IMR-90 (cell line): ENCODE results near the gene ZNF134. TPM values are rescaled to one million over a fixed set of nuclear protein-coding genes. Genes with fewer than 3 reads are reported as not detected.

ENCODE experiments used
- ATAC-seq: fragments of 200-7000 bp; cut with Tn5 transposase; 2 replicates; pipeline ENCODE4 v1.9.1; 2020; ENCODE audit warnings: low read depth, mild to moderate bottlenecking, moderate library complexity
- BruUV-seq: library from RNA; stranded (reverse); fragments of 400-500 nt; replicated peaks from 2 replicates; lab custom pipeline; 2021; lab: Mats Ljungman, UMichigan
- CTCF ChIA-PET: fragments of 300-600 bp; formaldehyde crosslinking; extraction: SDS; loops from one replicate; lab custom pipeline; 2021; ENCODE audit warnings: antibody characterized with exemption; lab: Yijun Ruan, JAX
- POLR2A ChIA-PET: fragments of 300-600 bp; sonication (Branson Sonifier 250); formaldehyde crosslinking; loops from one replicate; lab custom pipeline; 2022; ENCODE audit warnings: antibody characterized with exemption; ENCODE audit not compliant: unreplicated experiment; lab: Charles Lee
- DNase-seq: peaks from one replicate; pipeline ENCODE4 v3.0.0; 2013
- H2AFZ ChIP-seq: replicated peaks from 2 replicates; pipeline ENCODE3; 2013; ENCODE audit warnings: low read length, mild to moderate bottlenecking; ENCODE audit not compliant: poor library complexity
- H2AK5ac ChIP-seq: 2 replicates; pipeline ENCODE4 v1.6.1; 2013; ENCODE audit warnings: low read depth, low read length, inconsistent platforms
- H2AK9ac ChIP-seq: replicated peaks from 2 replicates; pipeline ENCODE3; 2013; ENCODE audit warnings: mild to moderate bottlenecking, low read depth, low read length, moderate library complexity; ENCODE audit not compliant: poor library complexity
- H2BK120ac ChIP-seq: 2 replicates; pipeline ENCODE4 v1.6.1; 2013; ENCODE audit warnings: low read depth, low read length, inconsistent platforms
- H2BK15ac ChIP-seq: 3 replicates; pipeline ENCODE4 v1.6.1; 2013; ENCODE audit warnings: low read depth, low read length, inconsistent platforms
- H2BK20ac ChIP-seq: 2 replicates; pipeline ENCODE4 v1.6.1; 2013; ENCODE audit warnings: low read depth, mild to moderate bottlenecking, inconsistent platforms, low read length, moderate library complexity
- H2BK5ac ChIP-seq: 2 replicates; pipeline ENCODE4 v1.6.1; 2013; ENCODE audit warnings: mild to moderate bottlenecking, low read depth, low read length, inconsistent platforms; ENCODE audit not compliant: poor library complexity, severe bottlenecking
- H3K14ac ChIP-seq: replicated peaks from 2 replicates; pipeline ENCODE4 v1.6.1; 2013; ENCODE audit warnings: low read depth, low read length, inconsistent platforms
- H3K18ac ChIP-seq: 2 replicates; pipeline ENCODE4 v1.6.1; 2013; ENCODE audit warnings: low read depth, low read length, control low read depth
- H3K23ac ChIP-seq: 2 replicates; pipeline ENCODE4 v1.6.1; 2013; ENCODE audit warnings: low read depth, low read length, inconsistent platforms
- H3K27ac ChIP-seq: 2 replicates; pipeline ENCODE4 v1.5.1; 2013; ENCODE audit warnings: mild to moderate bottlenecking, control low read depth, low read length; ENCODE audit not compliant: insufficient read depth
- H3K27me3 ChIP-seq: 2 replicates; pipeline ENCODE4 v1.6.1; 2013; ENCODE audit warnings: low read length; ENCODE audit not compliant: control insufficient read depth, insufficient read depth
- H3K36me3 ChIP-seq: 2 replicates; pipeline ENCODE4 v1.6.1; 2013; ENCODE audit warnings: low read length, mixed read lengths; ENCODE audit not compliant: control insufficient read depth, insufficient read depth
- H3K4ac ChIP-seq: 2 replicates; pipeline ENCODE4 v1.6.1; 2013; ENCODE audit warnings: low read depth, low read length, inconsistent platforms
- H3K4me1 ChIP-seq: 2 replicates; pipeline ENCODE4 v1.6.1; 2013; ENCODE audit warnings: low read length, mixed read lengths; ENCODE audit not compliant: control insufficient read depth, insufficient read depth
- H3K4me2 ChIP-seq: 2 replicates; pipeline ENCODE4 v1.6.1; 2013; ENCODE audit warnings: low read depth, mild to moderate bottlenecking, control low read depth, low read length, moderate library complexity
- H3K4me3 ChIP-seq: 2 replicates; pipeline ENCODE4 v1.5.1; 2013; ENCODE audit warnings: low read depth, mild to moderate bottlenecking, control low read depth, low read length, moderate library complexity; ENCODE audit not compliant: insufficient read depth
- H3K56ac ChIP-seq: 2 replicates; pipeline ENCODE4 v1.6.1; 2013; ENCODE audit warnings: low read length, inconsistent platforms; ENCODE audit not compliant: insufficient read depth; ENCODE audit errors: extremely low read depth
- H3K79me1 ChIP-seq, 2 experiments: 2 replicates each; pipeline ENCODE4 v1.6.1; 2013; ENCODE audit warnings: low read length in 2 of 2, inconsistent platforms in 1 of 2, low read depth in 1 of 2
- H3K9ac ChIP-seq: 2 replicates; pipeline ENCODE4 v1.6.1; 2013; ENCODE audit warnings: low read depth, low read length, control low read depth
- H3K9me1 ChIP-seq: 2 replicates; pipeline ENCODE4 v1.6.1; 2013; ENCODE audit warnings: low read length, inconsistent platforms; ENCODE audit not compliant: insufficient read depth
- H3K9me3 ChIP-seq: 2 replicates; pipeline ENCODE4 v1.6.1; 2013; ENCODE audit warnings: low read length; ENCODE audit not compliant: control insufficient read depth, insufficient read depth
- H4K20me1 ChIP-seq: 2 replicates; pipeline ENCODE4 v1.6.1; 2013; ENCODE audit warnings: low read length, inconsistent platforms; ENCODE audit not compliant: insufficient read depth
- H4K5ac ChIP-seq: 2 replicates; pipeline ENCODE4 v1.6.1; 2013; ENCODE audit warnings: mild to moderate bottlenecking, low read depth, low read length, control low read depth
- H4K8ac ChIP-seq, 2 experiments: 2 replicates each; pipeline ENCODE4 v1.6.1; 2013; ENCODE audit warnings: low read depth in 2 of 2, low read length in 2 of 2, control low read depth in 1 of 2, inconsistent platforms in 1 of 2
- H4K91ac ChIP-seq: 2 replicates; pipeline ENCODE4 v1.6.1; 2013; ENCODE audit warnings: low read depth, low read length, inconsistent platforms; ENCODE audit not compliant: insufficient read depth
- BHLHE40 ChIP-seq: fragments of 150-350 bp; IDR thresholded peaks from 2 replicates; pipeline ENCODE4 v1.6.1; 2016; ENCODE audit warnings: mild to moderate bottlenecking, low read depth, low read length
- CEBPB ChIP-seq: IDR thresholded peaks from 2 replicates; pipeline ENCODE4 v1.6.1; 2012; ENCODE audit warnings: low read depth, low read length, improper control_type of control experiment
- CHD1 ChIP-seq: IDR thresholded peaks from 2 replicates; pipeline ENCODE4 v1.6.1; 2012; ENCODE audit warnings: low read depth, low read length, improper control_type of control experiment
- CTCF ChIP-seq: conservative IDR thresholded peaks from 2 replicates; pipeline ENCODE4 v1.5.1; 2012; ENCODE audit warnings: mild to moderate bottlenecking, low read depth, low read length, improper control_type of control experiment
- ELK1 ChIP-seq: fragments of 150-350 bp; IDR thresholded peaks from 2 replicates; pipeline ENCODE4 v1.6.1; 2016; ENCODE audit warnings: low read depth, mild to moderate bottlenecking, low read length, moderate library complexity, borderline replicate concordance
- FOS ChIP-seq: fragments of 150-350 bp; IDR thresholded peaks from 2 replicates; pipeline ENCODE4 v1.6.1; 2016; ENCODE audit warnings: low read depth, low read length
- MAFK ChIP-seq: IDR thresholded peaks from 2 replicates; pipeline ENCODE4 v1.6.1; 2012; ENCODE audit warnings: low read depth, low read length, improper control_type of control experiment
- MAZ ChIP-seq: IDR thresholded peaks from 2 replicates; pipeline ENCODE4 v1.6.1; 2012; ENCODE audit warnings: low read depth, mild to moderate bottlenecking, low read length, improper control_type of control experiment, moderate library complexity, borderline replicate concordance
- MXI1 ChIP-seq: IDR thresholded peaks from 2 replicates; pipeline ENCODE4 v1.6.1; 2012; ENCODE audit warnings: low read depth, mild to moderate bottlenecking, low read length, moderate library complexity, borderline replicate concordance
- NFE2L2 ChIP-seq: fragments of 150-350 bp; IDR thresholded peaks from 2 replicates; pipeline ENCODE4 v1.6.1; 2016; ENCODE audit warnings: low read depth, mild to moderate bottlenecking, low read length
- POLR2A ChIP-seq: IDR thresholded peaks from 2 replicates; pipeline ENCODE4 v1.6.1; 2012; ENCODE audit warnings: mild to moderate bottlenecking, low read depth, low read length
- RAD21 ChIP-seq: IDR thresholded peaks from 2 replicates; pipeline ENCODE4 v1.6.1; 2012; ENCODE audit warnings: low read length, improper control_type of control experiment
- RCOR1 ChIP-seq: IDR thresholded peaks from 2 replicates; pipeline ENCODE4 v1.6.1; 2012; ENCODE audit warnings: mild to moderate bottlenecking, low read length, improper control_type of control experiment; ENCODE audit not compliant: insufficient replicate concordance
- RFX5 ChIP-seq: IDR thresholded peaks from 2 replicates; pipeline ENCODE4 v1.8.0; 2012; ENCODE audit warnings: low read depth, mild to moderate bottlenecking, low read length, moderate library complexity
- SMC3 ChIP-seq: fragments of 150-350 bp; IDR thresholded peaks from 2 replicates; pipeline ENCODE4 v1.6.1; 2016; ENCODE audit warnings: low read depth, mild to moderate bottlenecking, antibody characterized with exemption, low read length, moderate library complexity
- WGBS, 2 experiments: methylation state at CpG; one replicate each; pipeline versions ENCODE4 v1.1.5 to v1.1.7; 2013; ENCODE audit warnings: missing lambda C conversion rate in 2 of 2; ENCODE audit not compliant: insufficient read length in 1 of 2; ENCODE audit errors: extremely low coverage in 2 of 2; 5-methylcytosine and 5-hydroxymethylcytosine counted together
- dilution Hi-C: fragments of 300-500 bp; cut with HindIII; formaldehyde crosslinking; loops from one replicate; pipeline ENCODE4 v1.14.3; 2018; ENCODE audit warnings: low sequenced_read_pairs; ENCODE audit not compliant: unreplicated experiment
- in situ Hi-C: fragments of 300-500 bp; cut with MboI; formaldehyde crosslinking; loops from 3 replicates; pipeline ENCODE4 v1.14.3; 2019; ENCODE audit warnings: low sequenced_read_pairs, inconsistent platforms, mixed read lengths
- intact Hi-C: fragments of 100-400 bp; cut with micrococcal nuclease; formaldehyde crosslinking; loops from 2 replicates; pipeline ENCODE4 v1.10.0; 2022
- polyA plus RNA-seq, 3 experiments: library from polyadenylated mRNA; depleted of rRNA; stranded (reverse); fragments of >200 nt; gene quantifications; 2 replicates each; pipeline ENCODE4 v1.2.3, GENCODE V29; 2012; ENCODE audit warnings: low replicate concordance in 1 of 3
- total RNA-seq: library from RNA; depleted of rRNA; stranded (reverse); fragments of >200 nt; gene quantifications from 2 replicates; pipeline ENCODE4 v1.2.3, GENCODE V29; 2012
- TF ChIP-seq, protein P1 (sequence below): fragments of 150-350 bp; IDR thresholded peaks from 2 replicates; pipeline ENCODE4 v1.6.1; 2017; ENCODE audit warnings: mild to moderate bottlenecking, antibody characterized with exemption, low read length, low read depth

Gene ZNF134
- total and polyA plus RNA-seq, 2 of the 4 experiments (the other 2 are of a cell fraction): 6.2 to 31.0 TPM

GRCh38 chr19:57655443-57655842 lies 41.4 kb downstream of the ZNF134 start:
- DNase-seq (no peak), ATAC-seq (no peak)
- Histone ChIP-seq H3K9me3 (peaks cover 7% of the 10 kb centered on the region), H3K4ac (no peak overlapping the region), H3K36me3 (no peaks in the 10 kb centered on the region), H3K18ac (no peak overlapping the region), H4K20me1 (no peaks in the 10 kb centered on the region), H4K5ac (no peak overlapping the region), H2AFZ (no peak overlapping the region), H2AK5ac (no peak overlapping the region), H2BK120ac (no peak overlapping the region), H2BK15ac (no peak overlapping the region), H3K56ac (no peak overlapping the region), H4K8ac (no peak overlapping the region), H3K9me1 (no peaks in the 10 kb centered on the region), H3K23ac (no peak overlapping the region), H2AK9ac (no peak overlapping the region), H4K91ac (no peak overlapping the region), H3K9ac (no peak overlapping the region), H3K27ac (no peak overlapping the region), H2BK5ac (no peak overlapping the region), H3K27me3 (peaks cover 3% of the 10 kb centered on the region), H3K79me1 (no peaks in the 10 kb centered on the region), H3K4me1 (no peaks in the 10 kb centered on the region), H3K4me3 (no peak overlapping the region), H3K14ac (no peak overlapping the region), H3K4me2 (no peak overlapping the region), H2BK20ac (no peak overlapping the region)
- TF ChIP-seq BHLHE40 (no peak), RAD21 (no peak), RCOR1 (no peak), ELK1 (no peak), MAZ (no peak), FOS (no peak), POLR2A (no peak), RFX5 (no peak), MAFK (no peak), CTCF (no peak), SMC3 (no peak), CEBPB (no peak), CHD1 (no peak), MXI1 (no peak), NFE2L2 (no peak)
- TF ChIP-seq, protein P1, sequence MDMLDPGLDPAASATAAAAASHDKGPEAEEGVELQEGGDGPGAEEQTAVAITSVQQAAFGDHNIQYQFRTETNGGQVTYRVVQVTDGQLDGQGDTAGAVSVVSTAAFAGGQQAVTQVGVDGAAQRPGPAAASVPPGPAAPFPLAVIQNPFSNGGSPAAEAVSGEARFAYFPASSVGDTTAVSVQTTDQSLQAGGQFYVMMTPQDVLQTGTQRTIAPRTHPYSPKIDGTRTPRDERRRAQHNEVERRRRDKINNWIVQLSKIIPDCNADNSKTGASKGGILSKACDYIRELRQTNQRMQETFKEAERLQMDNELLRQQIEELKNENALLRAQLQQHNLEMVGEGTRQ: no peak
- intact Hi-C loops: no loop called here
- ChIA-PET POLR2A (interaction anchor here (0.5 kb wide), 1 partner anchor 197 kb away, joined by 3 read pairs; no protein-coding TSS in a partner anchor), CTCF (no interaction called here)
- in situ Hi-C loops: no loop called here
- WGBS, 2 experiments: no CpG with 5 or more reads among the region's 1 CpG
- dilution Hi-C loops: no loop called here
- BruUV-seq: no TSS peak
